ENCODE data around the gene KRTAP10-8.
"Not testable (repeated sequence)": the region's sequence is repeated elsewhere in the genome, so short reads cannot be mapped to it uniquely, and the experiment has no call there.

The KRTAP10-8 gene

DNA sequence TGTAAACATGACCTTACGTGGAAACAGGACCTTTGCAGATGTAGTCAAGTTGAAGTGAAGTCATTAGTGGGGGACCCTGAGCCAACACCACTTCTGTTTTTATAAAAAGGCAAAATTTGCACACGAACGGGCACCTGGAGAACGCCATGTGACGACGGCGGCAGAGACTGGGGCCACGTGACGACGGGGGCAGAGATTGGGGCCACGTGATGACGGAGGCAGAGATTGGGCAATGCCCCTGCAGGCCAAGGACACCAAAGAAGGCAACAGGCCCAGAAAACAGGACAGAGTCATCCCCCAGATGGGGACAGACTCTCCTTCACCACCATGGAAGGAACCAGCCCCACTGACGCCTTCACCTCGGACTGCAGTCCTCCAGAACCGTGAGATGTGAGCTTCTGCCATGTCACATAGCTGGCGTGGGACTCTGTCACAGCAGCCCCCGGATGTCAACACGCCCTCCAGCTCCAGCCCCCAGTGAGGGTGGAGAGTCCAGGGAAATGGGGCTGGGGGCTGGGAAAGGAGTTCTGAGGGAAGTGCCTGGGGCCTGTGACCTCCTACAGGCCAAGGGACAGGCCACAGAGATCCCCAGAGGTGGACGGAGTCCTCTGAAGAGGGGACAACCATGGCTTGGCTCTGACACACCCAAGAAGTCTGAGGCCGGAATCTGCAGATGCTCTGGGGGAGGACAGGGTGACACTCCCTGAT, 38.5 kb downstream of the KRTAP10-8 start:
- Mint-ChIP-seq H3K9me3 (no peaks in the 10 kb centered on the region), H3K27me3 (no peaks in the 10 kb centered on the region), H3K36me3 (ENCODE audit: low read depth) (no peaks in the 10 kb centered on the region), H3K27ac (no peak overlapping the region), H3K4me1 (ENCODE audit: low read depth) (peaks cover 18% of the 10 kb centered on the region), H3K4me3 (no peak overlapping the region)

DNA sequence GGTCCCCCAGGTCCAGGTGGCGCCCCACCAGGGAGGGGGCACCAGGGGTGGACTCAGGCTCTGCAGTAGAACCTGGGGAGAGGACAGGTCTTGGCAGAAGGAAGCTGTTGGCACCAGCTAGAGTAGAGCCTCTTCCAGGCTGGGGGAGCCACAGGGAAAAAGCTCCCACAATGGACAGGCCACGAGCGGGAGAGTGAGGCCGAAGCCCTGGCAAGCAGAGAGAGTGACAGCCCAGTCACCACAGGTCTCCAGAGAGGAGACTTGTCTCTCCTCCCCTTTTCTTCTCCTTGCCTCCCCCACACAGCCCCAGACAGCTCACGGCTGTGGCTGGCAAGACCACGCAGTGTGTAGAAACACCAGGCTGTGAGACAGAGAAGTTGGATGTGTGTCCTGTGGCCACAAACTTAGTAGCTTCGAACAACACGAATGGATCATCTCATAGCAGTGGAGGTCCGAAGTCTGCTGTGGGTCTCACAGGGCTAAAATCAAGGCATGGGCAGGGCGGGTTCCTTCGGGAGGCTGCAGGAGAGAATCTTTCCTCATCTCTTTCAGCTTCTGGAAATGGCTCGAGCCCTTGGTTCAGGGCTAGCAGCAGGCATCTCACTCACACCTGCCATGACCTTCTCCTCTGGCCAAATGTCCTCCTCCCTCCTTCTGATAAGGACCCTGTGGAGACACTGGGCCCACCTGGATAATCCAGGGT, 39.2 kb downstream of the KRTAP10-8 start:
- no peak overlapping the region for H3K4me3 Mint-ChIP-seq
- peaks cover 3% of the 10 kb centered on the region for H3K9me3 Mint-ChIP-seq
- H3K4me1 Mint-ChIP-seq (ENCODE audit: low read depth) = peaks cover 24% of the 10 kb centered on the region
- no peaks in the 10 kb centered on the region for H3K27me3 Mint-ChIP-seq
- no peak overlapping the region for H3K27ac Mint-ChIP-seq
- H3K36me3 Mint-ChIP-seq (ENCODE audit: low read depth) = peaks cover 1% of the 10 kb centered on the region

DNA sequence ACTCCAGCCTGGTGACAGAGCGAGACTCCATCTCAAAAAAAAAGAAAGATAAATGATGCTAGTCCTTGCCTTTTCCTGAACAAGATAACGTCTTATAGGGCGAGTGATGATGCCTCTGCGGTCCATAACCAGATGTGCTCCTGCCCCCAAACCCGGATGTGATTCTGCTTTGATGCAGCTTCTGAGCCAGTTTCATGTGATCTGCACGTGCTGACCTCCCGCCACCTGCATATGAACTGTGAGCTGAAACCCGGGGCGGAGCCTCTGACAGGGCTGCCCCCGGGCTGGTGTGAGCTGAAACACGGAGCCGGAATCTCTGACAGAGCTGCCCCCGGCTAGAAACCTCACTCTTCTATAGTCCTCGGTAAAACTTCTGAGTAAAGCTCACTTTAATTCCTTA, 41.2 kb downstream of the KRTAP10-8 start:
- H3K36me3 Mint-ChIP-seq (ENCODE audit: low read depth) = peaks cover 12% of the 10 kb centered on the region
- no peak overlapping the region for H3K4me3 Mint-ChIP-seq
- H3K27me3 Mint-ChIP-seq = no peaks in the 10 kb centered on the region
- no peak overlapping the region for H3K27ac Mint-ChIP-seq
- peaks cover 16% of the 10 kb centered on the region for H3K9me3 Mint-ChIP-seq
- peaks cover 44% of the 10 kb centered on the region for H3K4me1 Mint-ChIP-seq (ENCODE audit: low read depth)

DNA sequence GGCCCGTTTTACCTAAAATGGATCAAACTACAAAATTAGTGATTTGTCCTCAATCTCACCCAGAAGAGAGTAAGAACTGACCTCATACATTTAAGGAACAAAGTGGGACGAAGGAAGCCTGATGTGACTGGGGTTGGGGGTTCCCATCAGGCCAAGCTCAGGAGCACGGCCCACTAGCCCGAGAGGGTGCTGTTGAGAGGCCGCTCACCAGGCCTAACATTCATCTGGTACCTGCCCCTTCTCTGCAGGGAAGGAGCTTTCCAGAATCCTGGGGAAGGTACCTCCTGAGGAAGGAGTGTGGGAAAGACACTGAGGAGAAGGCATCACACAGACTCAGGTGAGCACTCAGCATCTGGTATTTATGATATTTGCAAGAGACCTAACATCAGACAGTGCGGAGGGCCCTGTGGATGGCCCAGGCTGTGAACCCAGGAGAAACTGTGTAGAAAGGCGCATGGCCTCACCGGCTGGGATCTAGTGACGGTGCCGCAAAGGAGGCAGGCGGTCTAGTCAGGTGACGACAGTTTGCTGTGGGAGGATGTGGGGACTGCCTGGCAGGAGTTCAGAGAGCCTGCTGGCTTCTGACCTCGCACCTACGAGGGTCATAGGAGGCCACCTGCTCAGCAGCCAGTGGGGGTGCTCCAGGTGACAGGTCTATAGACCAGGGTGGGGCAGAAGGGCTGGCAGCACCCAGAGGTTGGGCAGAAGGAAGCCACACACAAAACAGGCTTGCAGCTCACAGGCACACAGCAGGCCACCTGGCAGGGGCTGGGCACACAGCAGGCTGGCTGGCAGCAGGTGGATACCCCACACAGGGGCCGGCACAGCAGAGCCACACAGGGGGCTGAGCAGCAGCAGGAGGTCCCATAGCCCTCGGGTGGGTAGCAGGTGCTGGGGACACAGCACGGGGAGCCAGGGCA, 42.0 kb downstream of the KRTAP10-8 start:
- peak overlapping the region; percentile 31 for H3K27ac Mint-ChIP-seq

DNA sequence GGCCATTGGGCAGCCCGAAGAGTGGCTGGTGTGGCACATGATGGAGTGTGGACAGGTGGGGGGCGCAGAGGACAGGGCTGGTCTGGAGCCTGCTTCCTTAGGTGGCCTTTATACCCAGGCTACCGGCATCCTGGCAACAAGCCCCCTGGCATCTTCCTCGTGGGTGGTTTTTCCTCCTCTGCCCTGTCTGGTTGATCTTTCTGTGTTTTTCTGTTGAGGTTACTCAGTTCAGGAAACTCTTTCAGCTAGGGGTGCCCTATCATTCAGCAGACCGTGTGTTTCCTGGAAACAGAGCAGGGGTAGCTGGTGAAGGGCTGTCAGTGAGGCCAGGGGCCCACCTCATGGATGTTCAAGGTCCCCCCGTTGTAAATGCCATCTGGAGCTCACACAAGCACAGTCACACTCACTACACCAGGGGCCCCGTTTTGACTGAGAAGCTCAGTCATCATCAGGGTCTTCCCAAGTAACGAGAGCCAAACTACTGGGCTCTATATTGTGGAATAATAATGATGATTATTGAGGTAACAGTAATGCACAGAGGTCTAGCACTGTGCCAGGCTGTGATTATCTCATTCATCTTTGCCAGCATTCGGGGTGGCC, 42.8 kb downstream of the KRTAP10-8 start, which contains the start of gene KRTAP12-4:
TSS of gene KRTAP12-4 (minus strand) at position 84 of the 600 bp plus-strand sequence. CDS start at position 39, 45 bp downstream.
- Mint-ChIP-seq H3K4me1 (ENCODE audit: low read depth) (peaks cover 59% of the 10 kb centered on the region), H3K4me3 (peak within 1 kb of the TSS; percentile 10), H3K27me3 (no peaks in the 10 kb centered on the region), H3K27ac (peak within 1 kb of the TSS; percentile 31), H3K9me3 (peaks cover 16% of the 10 kb centered on the region), H3K36me3 (ENCODE audit: low read depth) (peaks cover 12% of the 10 kb centered on the region)

More for the DNA sequence above, 42.0 kb downstream of the KRTAP10-8 start:
- Mint-ChIP-seq H3K9me3 (peaks cover 16% of the 10 kb centered on the region), H3K27me3 (no peaks in the 10 kb centered on the region), H3K36me3 (ENCODE audit: low read depth) (peaks cover 12% of the 10 kb centered on the region), H3K4me1 (ENCODE audit: low read depth) (peaks cover 52% of the 10 kb centered on the region), H3K4me3 (peak overlapping the region; percentile 10)

DNA sequence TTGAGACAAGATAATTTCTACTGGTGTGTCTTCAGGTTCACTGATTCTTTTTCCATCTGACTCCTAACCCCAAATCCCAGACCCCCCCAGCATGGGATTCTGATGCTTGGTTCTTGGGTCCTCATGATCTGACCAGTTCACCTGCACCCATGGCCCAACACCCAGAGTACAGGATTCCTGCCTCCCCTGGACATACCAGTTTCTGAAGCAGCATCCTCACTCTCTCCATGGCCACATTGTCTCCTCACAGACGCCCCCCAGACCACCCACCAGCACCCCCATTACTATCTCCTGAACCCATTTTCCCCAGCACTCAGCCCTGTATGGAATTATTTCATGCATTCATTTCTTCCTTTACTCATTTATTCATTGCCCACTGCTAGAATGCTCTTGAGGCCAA, 45.0 kb downstream of the KRTAP10-8 start:
- Mint-ChIP-seq H3K4me1 (ENCODE audit: low read depth) (peaks cover 62% of the 10 kb centered on the region), H3K9me3 (peaks cover 16% of the 10 kb centered on the region), H3K4me3 (no peak overlapping the region), H3K27me3 (no peaks in the 10 kb centered on the region), H3K36me3 (ENCODE audit: low read depth) (peaks cover 12% of the 10 kb centered on the region), H3K27ac (no peak overlapping the region)

DNA sequence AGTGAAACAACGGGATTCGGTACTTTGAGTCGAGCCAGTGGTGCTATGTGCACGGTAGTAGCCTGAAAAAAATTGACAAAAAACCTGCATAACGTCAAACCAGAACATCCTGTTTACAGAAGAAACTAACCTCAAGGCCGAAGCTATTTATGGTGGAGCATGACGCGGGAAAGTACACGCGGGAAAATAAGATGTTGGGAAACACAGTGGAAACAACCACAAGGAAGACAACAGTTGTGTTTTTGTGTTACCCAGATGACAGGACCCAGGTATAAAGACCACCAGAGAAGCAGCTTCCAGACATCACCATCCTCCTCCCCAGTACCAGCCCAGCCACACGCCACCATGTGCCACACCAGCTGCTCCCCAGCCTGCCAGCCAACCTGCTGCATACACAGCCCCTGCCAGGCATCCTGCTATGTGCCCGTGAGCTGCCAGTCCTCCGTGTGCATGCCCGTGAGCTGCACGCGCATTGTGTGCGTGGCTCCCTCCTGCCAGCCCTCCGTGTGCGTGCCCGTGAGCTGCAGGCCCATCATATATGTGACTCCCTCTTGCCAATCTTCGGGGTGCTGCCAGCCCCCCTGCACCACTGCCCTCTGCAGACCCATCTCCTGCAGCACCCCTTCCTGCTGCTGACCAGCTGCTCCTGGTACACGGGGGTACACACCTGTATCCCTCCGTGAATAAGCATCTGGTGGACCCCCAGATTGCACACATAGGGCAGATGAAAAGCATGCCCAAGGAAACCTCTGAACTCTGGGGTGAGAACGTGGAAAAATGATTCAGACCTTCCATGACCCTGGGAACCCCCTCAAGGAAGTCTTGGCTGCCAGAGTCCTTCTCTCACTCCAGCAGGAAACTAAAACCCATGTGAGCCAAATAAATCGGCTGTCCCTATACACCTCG, 46.0 kb downstream of the KRTAP10-8 start, which contains the start of gene KRTAP12-3:
TSS of gene KRTAP12-3 (plus strand) at position 298 of the 906 bp plus-strand sequence. CDS start at position 346, 48 bp downstream.
- H3K9me3 Mint-ChIP-seq = peaks cover 22% of the 10 kb centered on the region
- peak within 1 kb of the TSS; percentile 54 for H3K27ac Mint-ChIP-seq
- H3K4me3 Mint-ChIP-seq = peak within 1 kb of the TSS; percentile 53
- no peaks in the 10 kb centered on the region for H3K27me3 Mint-ChIP-seq
- peaks cover 62% of the 10 kb centered on the region for H3K4me1 Mint-ChIP-seq (ENCODE audit: low read depth)
- H3K36me3 Mint-ChIP-seq (ENCODE audit: low read depth) = peaks cover 17% of the 10 kb centered on the region

DNA sequence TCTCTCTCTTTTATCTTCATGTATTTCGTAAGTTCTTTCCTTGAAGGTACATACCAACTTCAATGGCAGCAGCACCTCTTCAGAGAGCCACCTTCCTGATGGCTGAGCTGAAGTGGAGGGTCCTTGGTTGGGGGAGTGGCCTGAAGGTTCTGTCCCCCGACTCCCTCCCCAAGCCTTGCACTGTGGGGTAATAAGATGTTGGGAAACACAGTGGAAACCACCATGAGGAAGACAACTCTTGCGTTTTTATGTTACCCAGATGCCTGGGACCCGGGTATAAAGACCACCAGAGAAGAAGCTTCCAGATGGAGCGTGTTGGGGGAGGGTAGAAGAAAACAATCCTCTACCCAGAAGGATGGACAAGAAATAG, 46.6 kb downstream of the KRTAP10-8 start:
- Mint-ChIP-seq H3K27ac (peak overlapping the region; percentile 54), H3K4me3 (peak overlapping the region; percentile 53), H3K36me3 (ENCODE audit: low read depth) (peaks cover 17% of the 10 kb centered on the region), H3K4me1 (ENCODE audit: low read depth) (peaks cover 62% of the 10 kb centered on the region), H3K27me3 (no peaks in the 10 kb centered on the region), H3K9me3 (peaks cover 22% of the 10 kb centered on the region)

DNA sequence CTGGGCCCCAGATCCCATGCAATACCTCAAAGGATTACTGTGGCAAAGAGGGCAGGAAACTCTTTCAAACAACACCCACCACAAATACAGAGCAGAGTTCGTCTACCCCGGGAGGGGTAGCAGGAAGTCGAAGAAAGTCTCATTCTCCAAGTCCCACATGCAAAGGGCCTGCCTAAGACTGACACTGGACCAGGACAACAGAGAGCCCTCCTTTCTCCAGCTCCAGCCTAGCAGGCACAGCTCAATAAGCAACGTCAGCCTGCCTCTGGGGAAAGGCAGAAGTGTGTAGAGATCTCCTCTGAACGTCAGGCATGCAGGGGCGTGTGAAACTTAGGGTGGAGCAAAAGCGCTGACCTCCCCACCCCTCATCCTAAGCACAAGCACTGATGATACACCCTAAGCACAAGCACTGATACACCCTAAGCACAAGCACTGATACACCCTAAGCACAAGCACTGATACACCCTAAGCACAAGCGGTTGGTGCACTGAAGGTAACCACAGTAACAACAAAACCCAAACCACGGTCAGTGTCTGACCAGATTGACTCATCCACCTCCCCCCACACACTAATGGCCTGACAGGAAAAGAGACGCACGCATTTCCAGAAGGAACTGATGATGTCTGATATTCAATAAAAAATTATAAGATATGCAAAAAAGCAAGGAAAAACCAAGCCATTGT, 47.2 kb downstream of the KRTAP10-8 start:
- H3K36me3 Mint-ChIP-seq (ENCODE audit: low read depth) = peaks cover 17% of the 10 kb centered on the region
- H3K4me1 Mint-ChIP-seq (ENCODE audit: low read depth) = peaks cover 56% of the 10 kb centered on the region
- no peak overlapping the region for H3K4me3 Mint-ChIP-seq
- no peaks in the 10 kb centered on the region for H3K27me3 Mint-ChIP-seq
- H3K27ac Mint-ChIP-seq = peak overlapping the region; percentile 54
- H3K9me3 Mint-ChIP-seq = peaks cover 22% of the 10 kb centered on the region

DNA sequence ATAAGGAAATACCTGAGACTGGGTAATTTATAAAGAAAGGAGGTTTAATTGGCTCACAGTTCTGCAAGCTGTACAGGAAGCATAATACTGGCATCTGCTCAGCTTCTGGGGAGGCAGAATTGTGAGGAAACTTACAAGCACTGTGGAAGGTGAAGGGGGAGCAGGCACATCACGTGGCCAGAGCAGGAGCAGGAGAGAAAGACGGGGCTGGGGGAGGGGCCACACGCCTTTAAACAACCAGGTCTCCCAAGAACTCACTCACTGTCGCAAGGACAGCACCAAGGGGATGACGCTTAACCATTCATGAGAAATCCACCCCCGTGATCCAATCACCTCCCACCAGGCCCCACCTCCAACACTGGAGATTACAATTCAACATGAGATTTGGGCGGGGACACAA, 49.7 kb downstream of the KRTAP10-8 start:
- Mint-ChIP-seq H3K36me3 (ENCODE audit: low read depth) (peaks cover 11% of the 10 kb centered on the region), H3K9me3 (peaks cover 14% of the 10 kb centered on the region), H3K4me1 (ENCODE audit: low read depth) (peaks cover 34% of the 10 kb centered on the region)
- not testable (repeated sequence) for H3K27ac Mint-ChIP-seq, H3K27me3 Mint-ChIP-seq, H3K4me3 Mint-ChIP-seq
